Choroid plexus epithelial cell (primary cell): ENCODE measurements around the gene ARHGEF7.
A peak's percentile ranks its signal among the peaks of the same experiment; 100 is the strongest.

Source experiments
- DNase-seq: peaks from one replicate; pipeline ENCODE4 v3.0.0-alpha.2; 2010; ENCODE audit warnings: low read depth
- H3K4me3 ChIP-seq: 2 replicates; pipeline ENCODE4 v1.5.1; 2011; ENCODE audit warnings: low read depth, mild to moderate bottlenecking, control low read depth, low read length, moderate library complexity
- CTCF ChIP-seq: conservative IDR thresholded peaks from 2 replicates; pipeline ENCODE4 v1.5.1; 2011; ENCODE audit warnings: low read depth, mild to moderate bottlenecking, control low read depth, inconsistent platforms, low read length, moderate library complexity

Gene ARHGEF7

GRCh38 chr13:111158136-111158805 is 43.2 kb downstream of the ARHGEF7 start:
- peak; percentile 11 for DNase-seq
- TF ChIP-seq CTCF = no peak
- no peak overlapping the region for H3K4me3 ChIP-seq

- DNase-seq = no peak
- TF ChIP-seq CTCF = no peak
Measured at GRCh38 chr13:111159362-111160320, 44.5 kb downstream of the ARHGEF7 start.

DNA sequence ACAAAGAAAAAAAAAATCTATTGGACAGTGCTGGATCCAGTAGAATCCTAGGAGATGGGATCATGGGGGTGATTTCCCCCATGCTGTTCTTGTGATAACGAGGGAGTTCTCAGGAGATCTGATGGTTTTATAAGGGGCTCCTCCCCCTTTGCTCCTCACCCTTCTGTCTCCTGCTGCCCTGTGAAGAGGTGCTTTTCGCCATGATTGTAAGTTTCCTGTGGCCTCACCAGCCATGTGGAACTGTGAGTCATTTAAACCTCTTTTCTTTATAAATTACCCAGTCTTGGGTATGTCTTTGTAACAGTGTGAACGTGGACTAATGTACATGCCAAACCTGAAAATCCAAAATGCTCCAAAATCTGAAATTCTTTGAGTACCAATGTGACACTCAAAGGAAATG is 45.5 kb downstream of the ARHGEF7 start:
- H3K4me3 ChIP-seq = no peak overlapping the region
- TF ChIP-seq CTCF = no peak
- no peak for DNase-seq

More at GRCh38 chr13:111159362-111160320, 44.5 kb downstream of the ARHGEF7 start:
- no peak overlapping the region for H3K4me3 ChIP-seq

DNA sequence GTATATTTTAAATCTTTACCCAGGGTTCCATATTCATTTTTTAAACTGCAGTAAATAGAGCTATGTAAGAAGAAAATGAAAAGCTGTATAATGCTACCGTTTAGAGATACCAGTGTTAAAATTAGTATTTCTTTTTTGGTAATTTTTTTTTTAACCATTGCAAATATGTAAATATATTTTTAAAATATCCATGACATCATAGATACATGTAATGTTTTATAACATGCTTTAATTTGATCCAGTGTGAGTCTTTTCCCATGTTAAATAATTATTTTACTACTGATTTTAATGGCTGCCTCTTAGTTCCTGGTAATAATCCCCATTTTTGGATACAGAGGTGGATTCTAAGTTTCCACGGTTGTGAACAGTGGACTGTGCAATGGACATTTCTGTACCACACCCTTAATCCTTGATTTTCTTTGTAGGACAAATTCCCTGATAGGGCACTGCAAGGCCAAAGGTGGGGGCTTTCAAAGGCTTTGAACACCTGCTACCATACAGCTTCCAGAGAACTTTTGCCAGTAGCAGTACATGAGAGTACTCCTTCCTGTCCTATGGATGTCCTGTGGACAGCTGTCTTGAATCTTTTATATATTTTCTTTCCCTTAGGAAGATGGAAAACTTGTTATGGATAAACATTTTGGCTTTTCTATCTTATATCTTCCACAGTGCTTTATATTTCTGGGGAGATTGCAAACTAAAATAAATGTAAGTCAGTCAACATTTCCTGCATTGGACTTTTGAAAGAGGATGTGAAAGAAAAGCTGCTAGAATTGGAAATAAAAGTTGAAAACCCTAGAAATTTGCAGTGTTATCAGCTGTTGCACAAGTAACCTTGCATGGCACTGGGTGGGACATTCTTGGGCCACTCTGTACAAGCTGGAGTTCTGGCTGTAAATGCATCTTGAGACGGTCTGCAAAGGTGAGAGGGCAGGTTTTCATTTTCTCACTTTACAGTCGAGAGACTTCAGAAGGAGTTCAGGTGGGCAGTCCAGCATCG is 46.8 kb downstream of the ARHGEF7 start:
- no peak for DNase-seq
- TF ChIP-seq CTCF = no peak
- H3K4me3 ChIP-seq = no peak overlapping the region

- H3K4me3 ChIP-seq = no peak overlapping the region
- TF ChIP-seq CTCF = no peak
- DNase-seq = no peak
Measured at GRCh38 chr13:111165241-111166010, 50.3 kb downstream of the ARHGEF7 start.
